AG08396 (cell line): Measurements from ENCODE around the gene HS3ST1.
"Not testable (repeated sequence)": the region's sequence is repeated elsewhere in the genome, so short reads cannot be mapped to it uniquely, and the experiment has no call there.

Source experiments
- DNase-seq: peaks from one replicate; pipeline ENCODE4 v3.0.0; 2012; ENCODE audit warnings: low spot score, mixed read lengths

The HS3ST1 gene

DNA sequence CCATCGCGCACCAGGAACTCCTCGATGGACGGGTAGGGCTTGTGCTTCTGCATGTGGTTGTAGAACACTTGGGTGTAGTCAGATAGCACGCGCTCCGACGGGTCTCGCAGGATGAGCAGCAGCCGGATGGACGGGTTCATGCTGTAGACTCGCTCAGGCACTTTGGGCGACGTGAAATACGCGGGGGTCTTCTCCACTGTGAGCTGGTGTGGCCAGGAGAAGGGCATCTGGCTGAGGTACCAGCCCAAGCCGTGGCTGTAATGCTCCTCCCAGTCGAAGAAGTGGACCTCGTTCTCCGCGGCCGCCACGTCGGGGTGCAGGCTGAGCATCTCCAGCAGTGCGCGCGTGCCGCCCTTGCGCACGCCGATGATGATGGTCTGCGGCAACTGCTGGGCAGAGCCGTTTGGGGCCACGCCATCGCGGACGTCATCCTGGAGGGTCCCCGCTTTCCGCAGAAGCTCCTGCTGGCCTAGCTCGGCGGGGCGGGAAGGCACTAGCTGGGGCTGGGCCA lies 29.2 kb downstream of the HS3ST1 start:
- no peak for DNase-seq

DNA sequence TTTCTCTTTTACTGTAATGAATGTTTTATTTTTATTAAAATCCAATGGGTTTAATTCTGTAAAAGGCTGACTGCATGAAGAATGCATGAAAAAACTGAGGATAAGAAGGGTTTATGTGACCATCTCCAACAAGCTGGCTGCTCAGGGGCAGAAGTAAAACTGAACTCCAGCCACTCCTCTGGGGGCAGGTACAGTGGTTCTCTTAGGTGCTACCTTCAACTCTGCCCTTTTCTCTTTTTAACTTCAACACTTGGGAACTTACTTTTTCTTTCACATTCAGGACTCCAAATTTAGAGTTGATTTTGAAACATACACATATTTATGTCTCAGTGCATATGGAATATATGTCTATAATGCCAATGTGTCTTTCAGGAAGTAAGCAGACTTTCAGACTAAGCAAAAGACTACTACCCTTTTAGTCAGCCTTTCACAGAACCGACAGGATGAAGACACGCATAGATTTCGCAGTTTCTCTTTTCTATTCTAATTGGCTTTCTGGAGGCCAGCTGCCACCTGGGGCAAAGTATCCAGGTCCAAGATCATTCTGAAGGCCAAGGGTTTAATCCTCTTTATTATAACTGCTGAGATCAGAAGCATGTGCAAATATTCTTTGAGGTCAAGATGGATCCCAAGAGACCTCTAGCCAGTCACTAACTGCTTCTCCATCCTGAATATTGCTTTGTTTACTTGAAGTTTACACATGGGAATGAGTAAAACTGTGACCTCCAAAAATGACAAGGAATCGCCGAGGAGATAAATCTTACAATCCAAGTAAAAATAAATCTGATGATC lies 30.7 kb downstream of the HS3ST1 start:
- DNase-seq, result no peak

- no peak for DNase-seq
Measured at GRCh38 chr4:11397146-11397545, 31.5 kb downstream of the HS3ST1 start.

- no peak for DNase-seq
Measured at GRCh38 chr4:11393551-11393950, 35.1 kb downstream of the HS3ST1 start.

DNA sequence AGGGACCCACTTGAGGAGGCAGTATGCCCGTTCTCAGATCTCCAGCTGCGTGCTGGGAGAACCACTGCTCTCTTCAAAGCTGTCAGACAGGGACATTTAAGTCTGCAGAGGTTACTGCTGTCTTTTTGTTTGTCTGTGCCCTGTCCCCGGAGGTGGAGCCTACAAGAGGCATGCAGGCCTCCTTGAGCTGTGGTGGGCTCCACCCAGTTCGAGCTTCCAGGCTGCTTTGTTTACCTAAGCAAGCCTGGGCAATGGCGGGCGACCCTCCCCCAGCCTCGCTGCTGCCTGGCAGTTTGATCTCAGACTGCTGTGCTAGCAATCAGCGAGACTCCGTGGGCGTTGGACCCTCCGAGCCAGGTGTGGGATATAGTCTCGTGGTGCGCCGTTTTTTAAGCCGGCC lies 44.6 kb downstream of the HS3ST1 start:
- DNase-seq, result not testable (repeated sequence)

DNA sequence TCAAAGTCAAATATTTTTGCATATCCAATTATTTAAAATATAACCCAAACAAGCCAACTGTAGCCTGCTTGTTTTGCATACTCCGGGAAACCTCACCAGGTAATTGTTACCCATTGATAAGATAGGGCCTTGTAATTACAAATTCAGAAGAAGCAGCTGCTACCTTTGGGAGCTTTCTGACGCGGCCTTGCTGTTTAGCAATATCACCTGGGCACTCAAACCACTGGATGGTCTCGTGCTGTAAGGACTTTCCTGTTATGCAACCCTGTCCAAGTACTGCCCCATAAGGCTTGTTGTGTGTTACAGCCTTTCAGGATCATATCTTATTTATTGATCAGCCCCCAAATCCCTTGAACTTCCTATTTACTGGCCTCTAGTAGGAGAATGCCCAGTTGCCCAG lies 52.1 kb downstream of the HS3ST1 start:
- DNase-seq, result no peak

DNA sequence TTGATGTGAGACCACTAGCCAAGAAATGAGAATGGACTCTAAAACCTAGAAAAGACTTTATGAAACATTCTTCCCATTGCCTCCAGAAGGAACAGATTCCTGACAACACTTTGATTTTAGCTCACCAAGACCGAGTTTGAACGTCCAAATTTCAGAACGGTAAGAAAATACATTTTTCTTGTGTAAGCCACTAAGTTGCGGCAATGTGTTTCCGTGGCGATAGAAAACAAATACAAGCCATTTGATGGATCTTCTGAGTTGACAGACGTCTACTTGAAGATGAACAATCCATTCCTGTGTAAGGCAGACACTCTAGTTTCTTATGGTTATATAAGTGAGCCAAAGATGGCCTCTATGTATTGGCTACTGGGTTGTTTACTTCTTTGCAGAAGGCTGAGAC lies 52.5 kb downstream of the HS3ST1 start:
- DNase-seq, result no peak

GRCh38 chr4:11368701-11369115 lies 60.0 kb downstream of the HS3ST1 start:
- DNase-seq, result no peak

DNA sequence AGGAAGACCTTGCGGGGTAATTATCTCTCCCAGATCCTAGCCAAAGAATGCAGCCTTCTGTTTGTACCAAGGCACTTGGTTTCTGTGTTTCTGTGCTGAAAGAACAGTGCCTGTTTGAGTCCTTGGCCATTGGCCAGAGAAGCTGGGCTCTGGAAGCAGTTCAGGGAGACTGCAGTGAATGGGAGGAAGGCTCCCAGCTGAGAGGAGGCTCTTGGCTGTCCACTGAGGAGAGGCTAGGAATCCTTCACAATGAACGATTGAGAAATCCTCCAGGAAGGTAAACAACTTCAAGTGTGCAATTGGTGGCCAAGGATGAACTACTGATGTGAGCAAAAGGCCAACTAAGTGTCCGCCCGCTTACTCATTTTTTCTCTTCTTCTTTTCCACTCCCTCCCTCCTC lies 61.3 kb downstream of the HS3ST1 start:
- DNase-seq, result no peak

- DNase-seq, result no peak
Measured at GRCh38 chr4:11366859-11367258, 61.8 kb downstream of the HS3ST1 start.

- no peak for DNase-seq
Measured at GRCh38 chr4:11365039-11365438, 63.7 kb downstream of the HS3ST1 start.

DNA sequence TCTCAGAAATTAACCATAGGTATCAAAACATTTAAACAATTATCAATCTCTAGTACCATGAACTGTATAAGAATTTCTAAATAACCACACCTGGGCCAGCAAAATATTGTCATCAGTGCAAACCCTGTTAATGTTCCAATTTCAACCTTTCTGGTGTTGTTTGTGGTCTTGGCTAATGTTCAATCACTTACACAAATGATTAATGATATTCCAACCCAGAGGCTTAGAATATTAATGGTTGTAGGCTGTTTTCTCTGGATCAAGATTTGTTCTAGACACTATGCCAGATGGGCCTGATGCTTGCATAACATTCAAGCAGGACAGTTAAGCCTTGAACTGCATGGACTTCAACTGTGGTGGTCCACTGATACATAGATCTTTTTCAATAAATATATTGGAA lies 69.1 kb downstream of the HS3ST1 start:
- DNase-seq, result no peak

DNA sequence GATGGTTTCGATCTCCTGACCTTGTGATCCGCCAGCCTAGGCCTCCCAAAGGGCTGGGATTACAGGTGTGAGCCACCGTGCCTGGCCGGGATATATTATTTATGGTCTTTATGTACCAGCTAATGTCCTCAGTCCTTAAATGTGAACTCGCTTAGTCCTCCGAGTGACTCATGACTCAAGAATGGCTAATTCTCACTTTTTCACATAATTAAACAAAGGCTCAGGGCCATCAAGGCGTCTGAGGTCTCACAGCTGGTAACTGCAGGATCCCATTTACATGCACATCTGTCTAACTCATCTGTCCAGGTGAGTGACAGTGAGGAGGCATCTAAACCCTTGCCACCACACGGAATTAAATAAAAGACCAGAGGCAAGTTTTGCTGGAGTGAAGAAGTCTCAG lies 73.5 kb downstream of the HS3ST1 start:
- DNase-seq, result no peak

DNA sequence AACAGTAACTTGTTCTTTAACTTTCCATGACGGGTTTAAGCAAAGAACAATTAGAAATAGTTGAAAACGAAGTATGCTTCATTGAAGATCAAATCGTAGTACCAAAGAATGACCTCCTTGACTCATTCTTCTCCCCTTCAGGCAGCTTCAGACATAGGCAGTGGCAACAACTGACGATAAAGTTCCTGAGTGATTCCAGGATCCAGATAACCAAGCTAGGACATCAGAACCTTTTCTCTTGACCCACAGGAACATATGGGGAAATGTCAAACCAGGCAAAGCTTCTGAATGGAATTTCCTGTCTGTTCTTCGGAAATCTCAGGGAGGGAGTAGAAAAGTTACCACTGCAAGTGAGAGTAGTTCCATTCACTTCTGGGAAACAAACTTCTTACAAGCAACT lies 74.2 kb downstream of the HS3ST1 start:
- no peak for DNase-seq

DNA sequence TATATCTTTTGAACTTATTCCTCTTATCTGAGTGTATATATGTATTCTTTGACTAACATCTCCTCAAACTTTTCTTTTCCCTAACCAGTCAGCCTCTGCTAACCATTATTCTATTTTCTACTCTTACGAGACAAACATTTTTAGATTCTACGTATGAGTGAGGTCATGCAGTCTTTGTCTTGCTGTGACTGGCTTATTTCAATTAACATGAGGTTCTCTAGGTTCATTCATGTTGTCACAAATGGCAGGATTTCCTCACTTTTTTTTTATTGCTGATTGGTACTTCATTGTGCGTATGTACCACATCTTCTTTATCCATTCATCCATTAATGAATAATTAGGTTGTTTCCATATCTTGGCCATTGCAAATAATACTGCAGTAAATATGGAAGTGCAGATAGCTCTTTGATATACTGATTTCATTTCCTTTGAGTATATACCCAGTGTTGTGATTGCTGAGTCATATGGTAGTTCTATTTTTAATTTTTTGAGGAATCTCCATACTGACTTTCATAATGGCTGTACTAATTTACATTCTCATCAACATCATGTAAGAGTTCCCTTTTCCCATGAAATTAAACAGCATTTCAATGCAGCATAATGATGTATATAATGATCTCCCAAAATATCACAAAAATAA lies 80.1 kb downstream of the HS3ST1 start:
- no peak for DNase-seq

- DNase-seq, result no peak
Measured at GRCh38 chr4:11344916-11345315, 83.8 kb downstream of the HS3ST1 start.

DNA sequence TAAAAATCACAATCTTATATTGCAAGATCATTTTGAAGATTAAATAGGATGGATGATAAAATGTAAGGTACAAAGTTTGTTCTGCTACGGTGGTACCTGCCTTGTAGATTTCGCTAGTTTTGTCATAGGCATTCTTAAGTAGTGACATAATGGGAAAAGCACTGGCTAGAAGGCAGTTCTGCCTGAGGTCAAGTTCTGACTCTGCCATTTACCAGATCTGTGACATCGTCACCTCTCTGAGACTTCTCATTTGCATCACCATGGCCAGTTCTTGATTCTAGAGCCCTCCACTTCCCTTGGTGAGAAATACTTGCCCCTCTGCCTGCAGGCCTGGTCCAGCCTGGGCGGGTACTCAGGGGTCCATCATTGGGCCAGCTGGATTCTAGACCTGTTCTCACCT lies 85.2 kb downstream of the HS3ST1 start:
- no peak for DNase-seq
